ENCODE data around the gene AP1S2.

- TF ChIP-seq EZH2phosphoT487 (IDR thresholded peaks at IDR 0.05; ENCODE audit: low read depth) (no peak), CTCF (IDR thresholded peaks at IDR 0.05; ENCODE audit: low read depth, low read length) (no peak)
Observed at GRCh38 chrX:15882704-15883539, 28.3 kb upstream of the AP1S2 start.

Data from OCI-LY3 (cell line).